Measurements from ENCODE around the gene INF2. TPM values are rescaled to one million over a fixed set of nuclear protein-coding genes. Genes with fewer than 3 reads are reported as not detected.
A peak's percentile ranks its signal among the peaks of the same experiment; 100 is the strongest.

Gene INF2
- total RNA-seq, 1 experiment from 2014 or later = 58.3 TPM

DNA sequence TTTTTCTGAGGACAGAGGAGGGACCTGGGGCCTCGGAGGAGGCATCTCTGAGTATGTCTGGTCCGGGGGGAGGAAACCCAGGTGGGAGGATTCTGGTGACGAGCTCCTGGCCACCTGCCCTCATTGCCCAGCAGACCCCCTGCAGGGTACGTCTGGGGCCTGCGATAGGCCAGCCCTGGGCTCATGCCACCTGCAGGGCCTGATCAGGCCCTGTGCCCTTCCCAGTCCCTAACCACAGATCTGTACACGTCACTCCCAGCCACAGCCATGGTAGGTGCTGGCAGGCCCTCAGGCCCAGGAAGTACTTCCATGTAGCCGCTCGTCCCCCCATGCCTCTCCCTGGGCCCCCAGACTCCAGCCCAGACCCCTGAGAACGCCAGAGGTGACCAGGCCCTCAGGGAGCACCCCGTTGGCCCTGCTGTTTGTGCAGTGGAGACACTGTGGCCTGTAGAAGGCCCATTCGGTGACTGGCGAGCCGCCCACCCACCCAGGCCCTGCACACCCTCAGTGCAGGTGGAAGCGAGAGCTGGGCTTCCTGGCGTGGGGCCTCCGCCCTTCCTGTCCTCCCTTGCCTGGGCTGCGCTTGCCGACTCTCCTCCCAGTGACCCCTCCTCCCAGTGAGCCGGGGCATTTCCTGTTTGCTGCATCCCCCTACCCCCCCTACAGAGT, 5.7 kb downstream of the INF2 start:
- Mint-ChIP-seq H3K9me3 (no peaks in the 10 kb centered on the region), H3K27ac (peak overlapping the region in 1 of 3 experiments; percentile 80; a peak in 2 of 7 replicates), H3K4me1 (peaks cover 24 to 40% of the 10 kb centered on the region in 2 experiments), H3K4me3 (no peak overlapping the region), H3K27me3 (ENCODE audit: low read depth) (no peaks in the 10 kb centered on the region), H3K36me3 (ENCODE audit: insufficient read depth in 1 of 3, low read depth in 3 of 3) (peaks cover 4 to 10% (median 9%) of the 10 kb centered on the region in 3 experiments; a peak in 6 of 7 replicates)
- H3T11ph ChIP-seq (ENCODE audit: low read length) = no peak overlapping the region
- DNase-seq = no peak
- H2AK5ac ChIP-seq (ENCODE audit: insufficient read length, low read length) = no peak overlapping the region
- peaks cover 2% of the 10 kb centered on the region; the same call in 1 of the 2 replicates for H3K79me2 ChIP-seq (ENCODE audit: insufficient read depth, low read length)
- no peak overlapping the region for H3K56ac ChIP-seq (ENCODE audit: insufficient read length, low read depth, low read length)
- no peaks in the 10 kb centered on the region for H3K27me3 ChIP-seq (ENCODE audit: insufficient read depth, low read length)
- no peak overlapping the region for H3K27ac ChIP-seq (ENCODE audit: insufficient read length, low read depth, low read length)
- no peak overlapping the region for H2BK15ac ChIP-seq (ENCODE audit: low read depth, low read length)
- no peak overlapping the region for H2AFZ ChIP-seq (ENCODE audit: low read length)
- peaks cover 2% of the 10 kb centered on the region for H3K23me2 ChIP-seq (ENCODE audit: insufficient read length, low read depth, low read length, poor library complexity, severe bottlenecking)
- H2BK120ac ChIP-seq (ENCODE audit: low read depth, low read length, poor library complexity, severe bottlenecking) = no peak overlapping the region
- H4K20me1 ChIP-seq (ENCODE audit: control insufficient read depth, insufficient read depth, insufficient read length) = no peaks in the 10 kb centered on the region
- no peak overlapping the region for H2BK12ac ChIP-seq (ENCODE audit: insufficient read length, low read depth, low read length)
- no peak overlapping the region for H3K9ac ChIP-seq (ENCODE audit: extremely low read depth, insufficient read length, low read length)
- H3K4me1 ChIP-seq (ENCODE audit: insufficient read depth, low read length) = peaks cover 4% of the 10 kb centered on the region; the same call in 1 of the 2 replicates
- H3K14ac ChIP-seq (ENCODE audit: insufficient read depth, low read length) = no peak overlapping the region
- no peak overlapping the region for H2BK5ac ChIP-seq (ENCODE audit: insufficient read length, low read length)
- H3K23ac ChIP-seq (ENCODE audit: insufficient read length, low read depth, low read length) = no peak overlapping the region
- H3K18ac ChIP-seq (ENCODE audit: insufficient read length, low read depth, low read length) = no peak overlapping the region
- H4K8ac ChIP-seq (replicated peaks; ENCODE audit: insufficient read length, low read depth, low read length) = no peak overlapping the region
- no peak overlapping the region for H3K4ac ChIP-seq (ENCODE audit: low read depth, low read length)
- H3K4me2 ChIP-seq (ENCODE audit: insufficient read depth, insufficient read length, low read length) = no peak overlapping the region
- TF ChIP-seq, protein P1, sequence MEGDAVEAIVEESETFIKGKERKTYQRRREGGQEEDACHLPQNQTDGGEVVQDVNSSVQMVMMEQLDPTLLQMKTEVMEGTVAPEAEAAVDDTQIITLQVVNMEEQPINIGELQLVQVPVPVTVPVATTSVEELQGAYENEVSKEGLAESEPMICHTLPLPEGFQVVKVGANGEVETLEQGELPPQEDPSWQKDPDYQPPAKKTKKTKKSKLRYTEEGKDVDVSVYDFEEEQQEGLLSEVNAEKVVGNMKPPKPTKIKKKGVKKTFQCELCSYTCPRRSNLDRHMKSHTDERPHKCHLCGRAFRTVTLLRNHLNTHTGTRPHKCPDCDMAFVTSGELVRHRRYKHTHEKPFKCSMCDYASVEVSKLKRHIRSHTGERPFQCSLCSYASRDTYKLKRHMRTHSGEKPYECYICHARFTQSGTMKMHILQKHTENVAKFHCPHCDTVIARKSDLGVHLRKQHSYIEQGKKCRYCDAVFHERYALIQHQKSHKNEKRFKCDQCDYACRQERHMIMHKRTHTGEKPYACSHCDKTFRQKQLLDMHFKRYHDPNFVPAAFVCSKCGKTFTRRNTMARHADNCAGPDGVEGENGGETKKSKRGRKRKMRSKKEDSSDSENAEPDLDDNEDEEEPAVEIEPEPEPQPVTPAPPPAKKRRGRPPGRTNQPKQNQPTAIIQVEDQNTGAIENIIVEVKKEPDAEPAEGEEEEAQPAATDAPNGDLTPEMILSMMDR (conservative IDR thresholded peaks at IDR 0.05) = no peak
- H4K5ac ChIP-seq (ENCODE audit: insufficient read length, low read depth, low read length) = no peak overlapping the region
- H4K91ac ChIP-seq (ENCODE audit: insufficient read length, low read depth, low read length) = no peak overlapping the region
- H2BK20ac ChIP-seq (ENCODE audit: low read depth, low read length, poor library complexity, severe bottlenecking) = no peak overlapping the region
- no peaks in the 10 kb centered on the region for H3K9me3 ChIP-seq (ENCODE audit: control insufficient read depth, low read depth, low read length)
- peaks cover 4% of the 10 kb centered on the region for H3K79me1 ChIP-seq (ENCODE audit: insufficient read depth, low read depth, low read length, poor library complexity, severe bottlenecking)
- WGBS (ENCODE audit: extremely low coverage, insufficient read length, low lambda C conversion rate) = no CpG with 5 or more reads among the region's 19 CpGs

Data from H9 (cell line).